ENCODE measurements around the gene CBLN3.

CBLN3 gene

GRCh38 chr14:24438223-24439097 is 9.0 kb upstream of the CBLN3 start:
- no peak for DNase-seq

GRCh38 chr14:24437736-24438067 is 8.2 kb upstream of the CBLN3 start:
- DNase-seq = no peak

GRCh38 chr14:24437020-24437735 is 7.7 kb upstream of the CBLN3 start:
- no peak for DNase-seq

GRCh38 chr14:24436355-24437019 is 7.0 kb upstream of the CBLN3 start:
- peak; percentile 76 for DNase-seq

- no peak for DNase-seq
Observed at GRCh38 chr14:24435998-24436354, 6.5 kb upstream of the CBLN3 start.

GRCh38 chr14:24435192-24435810 is 5.8 kb upstream of the CBLN3 start:
- no peak for DNase-seq

GRCh38 chr14:24434676-24435075 is 5.2 kb upstream of the CBLN3 start:
- no peak for DNase-seq

- no peak for DNase-seq
Observed at GRCh38 chr14:24434036-24434435, 4.6 kb upstream of the CBLN3 start.

GRCh38 chr14:24432259-24433131 is 3.0 kb upstream of the CBLN3 start:
- no peak for DNase-seq

- DNase-seq = peak; percentile 84
Observed at GRCh38 chr14:24431569-24432258, 2.2 kb upstream of the CBLN3 start.

- no peak for DNase-seq
Observed at GRCh38 chr14:24430682-24431568, 1.5 kb upstream of the CBLN3 start.

- peak; percentile 56 for DNase-seq
Observed at GRCh38 chr14:24430143-24430681, 744 bp upstream of the CBLN3 start.

- no peak for DNase-seq
Observed at GRCh38 chr14:24428628-24429394, 657 bp downstream of the CBLN3 start.

- DNase-seq = no peak
Observed at GRCh38 chr14:24427537-24428508, 1.6 kb downstream of the CBLN3 start.

GRCh38 chr14:24426912-24427536 is 2.4 kb downstream of the CBLN3 start:
- no peak for DNase-seq

GRCh38 chr14:24426150-24426911 is 3.1 kb downstream of the CBLN3 start:
- no peak for DNase-seq

GRCh38 chr14:24425704-24426103 is 3.8 kb downstream of the CBLN3 start:
- no peak for DNase-seq

Measured in NCI-H1092 treated with DMSO at 0.1 percent for 48 hours (cell line).